GM23338 (cell line): ENCODE data around the gene GAPT. TPM values are rescaled to one million over a fixed set of nuclear protein-coding genes. Genes with fewer than 3 reads are reported as not detected.

ENCODE experiments used
- ATAC-seq: fragments of 200-7000 bp; cut with Tn5 transposase; 3 replicates; pipeline ENCODE4 v1.9.1; 2020
- DNase-seq: peaks from one replicate; pipeline ENCODE4 v3.0.0-alpha.2; 2015; ENCODE audit warnings: low spot score
- H2AFZ ChIP-seq: fragments of 200-600 bp; sonication (generic); 2 replicates; pipeline ENCODE4 v1.8.0; 2016; ENCODE audit warnings: antibody characterized with exemption, mild to moderate bottlenecking, moderate library complexity
- H3F3A ChIP-seq: fragments of 200-600 bp; sonication (generic); replicated peaks from 2 replicates; pipeline ENCODE4 v1.8.0; 2017; ENCODE audit warnings: antibody characterized with exemption, mixed run types, low read depth
- H3K27ac ChIP-seq: fragments of 200-600 bp; sonication (generic); 2 replicates; pipeline ENCODE4 v1.6.1; 2016; ENCODE audit warnings: low read depth
- H3K27me3 ChIP-seq: fragments of 200-600 bp; sonication (generic); 2 replicates; pipeline ENCODE4 v1.8.0; 2016; ENCODE audit warnings: mild to moderate bottlenecking, mixed run types, moderate library complexity; ENCODE audit not compliant: insufficient read depth
- H3K36me3 ChIP-seq: fragments of 200-600 bp; sonication (generic); 2 replicates; pipeline ENCODE4 v1.8.0; 2016; ENCODE audit warnings: mild to moderate bottlenecking; ENCODE audit not compliant: insufficient read depth
- H3K4me1 ChIP-seq: fragments of 200-600 bp; sonication (generic); 2 replicates; pipeline ENCODE4 v1.8.0; 2016; ENCODE audit warnings: mild to moderate bottlenecking, moderate library complexity; ENCODE audit not compliant: insufficient read depth
- H3K4me2 ChIP-seq: fragments of 200-600 bp; sonication (generic); 2 replicates; pipeline ENCODE4 v1.7.1; 2017; ENCODE audit warnings: mixed run types
- H3K4me3 ChIP-seq: fragments of 200-600 bp; sonication (generic); 2 replicates; pipeline ENCODE4 v1.6.1; 2016; ENCODE audit warnings: mixed run types
- H3K79me2 ChIP-seq: fragments of 200-600 bp; sonication (generic); replicated peaks from 2 replicates; pipeline ENCODE4 v1.8.0; 2017; ENCODE audit warnings: mild to moderate bottlenecking; ENCODE audit not compliant: insufficient read depth
- H3K9me2 ChIP-seq: fragments of 200-600 bp; sonication (generic); 2 replicates; pipeline ENCODE4 v1.8.0; 2017; ENCODE audit not compliant: insufficient read depth
- H4K20me1 ChIP-seq: fragments of 200-600 bp; sonication (generic); replicated peaks from 2 replicates; pipeline ENCODE4 v1.8.0; 2017; ENCODE audit warnings: mild to moderate bottlenecking; ENCODE audit not compliant: insufficient read depth
- H3K27ac Mint-ChIP-seq: 2 replicates; pipeline ENCODE4 v1.8.0; 2020; ENCODE audit warnings: inconsistent platforms, mild to moderate bottlenecking, moderate library complexity, mixed read lengths
- H3K27me3 Mint-ChIP-seq: 3 replicates; pipeline ENCODE4 v1.8.0; 2022; ENCODE audit warnings: low read depth, mild to moderate bottlenecking, moderate library complexity, mixed read lengths, inconsistent platforms; ENCODE audit not compliant: insufficient read depth, poor library complexity
- H3K36me3 Mint-ChIP-seq: 3 replicates; pipeline ENCODE4 v1.8.0; 2021; ENCODE audit warnings: low read depth, mild to moderate bottlenecking, inconsistent platforms, moderate library complexity, mixed read lengths
- H3K4me1 Mint-ChIP-seq: 3 replicates; pipeline ENCODE4 v1.8.0; 2020; ENCODE audit warnings: mild to moderate bottlenecking, inconsistent platforms, mixed read lengths
- H3K4me3 Mint-ChIP-seq: 3 replicates; pipeline ENCODE4 v1.8.0; 2021; ENCODE audit warnings: moderate library complexity, mild to moderate bottlenecking, inconsistent platforms, mixed read lengths
- H3K9me3 Mint-ChIP-seq: 3 replicates; pipeline ENCODE4 v1.8.0; 2020; ENCODE audit warnings: moderate library complexity, mild to moderate bottlenecking, inconsistent platforms, mixed read lengths
- JUNB ChIP-seq: IDR thresholded peaks from one replicate; pipeline ENCODE4 v1.6.1; 2016; ENCODE audit warnings: antibody characterized with exemption; ENCODE audit not compliant: unreplicated experiment
- NANOG ChIP-seq: IDR thresholded peaks from 2 replicates; pipeline ENCODE4 v1.6.1; 2016; ENCODE audit warnings: antibody characterized with exemption, borderline replicate concordance
- POLR2AphosphoS5 ChIP-seq: IDR thresholded peaks from 2 replicates; pipeline ENCODE4 v1.6.1; 2016; ENCODE audit warnings: antibody characterized with exemption, low read depth
- STAT1 ChIP-seq: IDR thresholded peaks from one replicate; pipeline ENCODE4 v1.6.1; 2016; ENCODE audit warnings: antibody characterized with exemption; ENCODE audit not compliant: unreplicated experiment
- ZNF114 ChIP-seq: fragments of 250-450 bp; sonication (Bioruptor Pico); IDR thresholded peaks from 2 replicates; pipeline ENCODE4 v1.5.0; 2020; ENCODE audit warnings: mild to moderate bottlenecking, moderate library complexity
- polyA plus RNA-seq: library from polyadenylated mRNA; unstranded; fragments of >200 nt; fragmentation: Nextera tagmentation; extraction: Ambion mirVana; gene quantifications from 2 replicates; pipeline ENCODE4 v1.2.1, GENCODE V29; 2016
- total RNA-seq: library from RNA; depleted of rRNA; stranded (reverse); fragments of >200 nt; shearing (Covaris generic); gene quantifications from 2 replicates; pipeline ENCODE4 v1.2.3, GENCODE V29; 2014
- TF ChIP-seq, protein P1 (sequence below), 2 experiments: fragments of 200-600 bp in 1 of 2; sonication (generic) in 1 of 2; conservative IDR thresholded peaks; 2 replicates each; pipeline versions ENCODE4 v1.5.1 to v1.6.1; 2016 to 2017; ENCODE audit warnings: antibody characterized with exemption in 2 of 2, low read depth in 2 of 2, mild to moderate bottlenecking in 2 of 2, moderate library complexity in 1 of 2
- TF ChIP-seq, protein P2 (sequence below): IDR thresholded peaks from 2 replicates; pipeline ENCODE4 v1.6.1; 2016; ENCODE audit warnings: antibody characterized with exemption

The GAPT gene
- total and polyA plus RNA-seq, 2 experiments from 2014 or later: not detected

DNA sequence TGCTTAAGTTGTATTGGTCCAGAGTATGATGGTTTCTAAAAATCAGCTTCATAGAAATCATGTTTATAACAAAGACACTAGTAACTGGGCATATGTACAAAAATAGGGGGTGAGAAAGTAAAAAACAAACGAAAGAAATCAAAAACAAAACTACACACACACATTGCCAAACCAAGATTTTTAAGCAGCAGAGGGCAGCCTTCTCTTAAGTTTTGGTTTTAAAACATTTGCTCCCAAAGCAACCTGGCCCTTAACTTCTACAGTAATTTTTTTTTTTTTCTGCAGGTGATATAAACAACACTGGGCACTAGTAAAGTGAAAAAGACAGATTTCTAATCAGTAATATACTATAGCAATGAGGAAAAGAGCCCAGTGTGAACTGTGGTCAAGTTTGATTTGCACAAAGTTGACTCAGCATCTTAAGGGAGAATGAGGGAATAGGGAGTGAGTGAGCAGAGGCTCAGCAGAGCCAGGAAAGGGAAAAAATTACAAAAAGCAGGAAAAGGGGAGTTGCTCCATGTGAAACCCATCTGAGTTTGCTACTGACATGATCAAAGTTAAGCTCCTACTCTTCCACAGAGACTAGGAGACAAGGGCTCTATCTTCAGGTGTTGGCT is 13.4 kb upstream of the GAPT start:
- Histone ChIP-seq H3K9me2 (no peaks in the 10 kb centered on the region), H3K36me3 (no peaks in the 10 kb centered on the region; the same call in 1 of the 2 replicates), H3K4me3 (no peak overlapping the region), H3K4me1 (no peaks in the 10 kb centered on the region), H3K27me3 (no peaks in the 10 kb centered on the region), H2AFZ (no peak overlapping the region), H3K4me2 (no peak overlapping the region), H3K79me2 (no peaks in the 10 kb centered on the region), H3K27ac (no peak overlapping the region), H3F3A (no peaks in the 10 kb centered on the region), H4K20me1 (no peaks in the 10 kb centered on the region)
- Mint-ChIP-seq H3K27me3 (peaks cover 3% of the 10 kb centered on the region), H3K4me1 (no peaks in the 10 kb centered on the region; the same call in 2 of the 3 replicates), H3K9me3 (peaks cover 29% of the 10 kb centered on the region), H3K4me3 (no peak overlapping the region), H3K27ac (no peak overlapping the region; the same call in 1 of the 2 replicates), H3K36me3 (peaks cover 28% of the 10 kb centered on the region)
- no peak for ATAC-seq
- DNase-seq: peak; percentile 37
- no peak for TF ChIP-seq NANOG
- TF ChIP-seq, protein P1, sequence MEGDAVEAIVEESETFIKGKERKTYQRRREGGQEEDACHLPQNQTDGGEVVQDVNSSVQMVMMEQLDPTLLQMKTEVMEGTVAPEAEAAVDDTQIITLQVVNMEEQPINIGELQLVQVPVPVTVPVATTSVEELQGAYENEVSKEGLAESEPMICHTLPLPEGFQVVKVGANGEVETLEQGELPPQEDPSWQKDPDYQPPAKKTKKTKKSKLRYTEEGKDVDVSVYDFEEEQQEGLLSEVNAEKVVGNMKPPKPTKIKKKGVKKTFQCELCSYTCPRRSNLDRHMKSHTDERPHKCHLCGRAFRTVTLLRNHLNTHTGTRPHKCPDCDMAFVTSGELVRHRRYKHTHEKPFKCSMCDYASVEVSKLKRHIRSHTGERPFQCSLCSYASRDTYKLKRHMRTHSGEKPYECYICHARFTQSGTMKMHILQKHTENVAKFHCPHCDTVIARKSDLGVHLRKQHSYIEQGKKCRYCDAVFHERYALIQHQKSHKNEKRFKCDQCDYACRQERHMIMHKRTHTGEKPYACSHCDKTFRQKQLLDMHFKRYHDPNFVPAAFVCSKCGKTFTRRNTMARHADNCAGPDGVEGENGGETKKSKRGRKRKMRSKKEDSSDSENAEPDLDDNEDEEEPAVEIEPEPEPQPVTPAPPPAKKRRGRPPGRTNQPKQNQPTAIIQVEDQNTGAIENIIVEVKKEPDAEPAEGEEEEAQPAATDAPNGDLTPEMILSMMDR (conservative IDR thresholded peaks at IDR 0.05; ENCODE audit: low read depth in 2 of 2): peak; percentile 51 to 61

DNA sequence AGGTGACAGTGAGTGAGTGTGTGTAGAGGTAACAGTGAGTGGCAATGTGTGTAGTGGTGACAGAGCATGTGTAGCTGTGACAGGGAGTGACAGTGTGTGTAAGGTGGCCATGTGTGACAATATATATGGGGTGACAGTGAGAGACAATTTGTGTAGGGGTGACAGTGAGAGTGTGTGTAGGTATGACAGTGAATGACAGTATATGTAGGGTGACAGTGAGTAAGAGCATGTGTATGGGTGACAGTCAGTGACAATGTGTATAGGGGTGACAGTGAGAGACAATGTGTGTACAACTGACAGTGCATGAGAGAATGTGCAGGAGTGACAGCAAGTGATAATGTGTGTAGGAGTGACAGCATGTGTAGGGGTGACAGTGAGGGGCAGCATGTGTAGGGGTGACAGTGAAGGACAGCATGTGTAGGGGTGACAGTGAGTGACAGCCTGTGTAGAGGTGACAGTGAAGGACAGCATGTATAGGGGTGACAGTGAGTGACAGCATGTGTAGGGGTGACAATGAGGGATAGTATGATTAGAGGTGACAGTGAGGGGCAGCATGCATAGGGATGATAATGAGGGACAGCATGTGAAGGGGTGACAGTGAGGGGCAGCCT is 10.1 kb upstream of the GAPT start:
- Histone ChIP-seq H3K4me3 (no peak overlapping the region), H3K27ac (no peak overlapping the region), H2AFZ (no peak overlapping the region), H3F3A (no peaks in the 10 kb centered on the region), H3K9me2 (no peaks in the 10 kb centered on the region), H3K4me1 (no peaks in the 10 kb centered on the region), H3K36me3 (no peaks in the 10 kb centered on the region), H4K20me1 (no peaks in the 10 kb centered on the region), H3K4me2 (no peak overlapping the region), H3K27me3 (no peaks in the 10 kb centered on the region), H3K79me2 (no peaks in the 10 kb centered on the region)
- ATAC-seq (no peak), DNase-seq (no peak)
- Mint-ChIP-seq H3K4me3 (no peak overlapping the region), H3K36me3 (peaks cover 2% of the 10 kb centered on the region; the same call in 2 of the 3 replicates), H3K4me1 (no peaks in the 10 kb centered on the region; the same call in 2 of the 3 replicates), H3K9me3 (peaks cover 3% of the 10 kb centered on the region; the same call in 2 of the 3 replicates), H3K27me3 (peaks cover 3% of the 10 kb centered on the region), H3K27ac (no peak overlapping the region)
- TF ChIP-seq POLR2AphosphoS5 (no peak), ZNF114 (CRISPR knock-in tag) (no peak), STAT1 (no peak), JUNB (no peak)
- TF ChIP-seq, protein P2, sequence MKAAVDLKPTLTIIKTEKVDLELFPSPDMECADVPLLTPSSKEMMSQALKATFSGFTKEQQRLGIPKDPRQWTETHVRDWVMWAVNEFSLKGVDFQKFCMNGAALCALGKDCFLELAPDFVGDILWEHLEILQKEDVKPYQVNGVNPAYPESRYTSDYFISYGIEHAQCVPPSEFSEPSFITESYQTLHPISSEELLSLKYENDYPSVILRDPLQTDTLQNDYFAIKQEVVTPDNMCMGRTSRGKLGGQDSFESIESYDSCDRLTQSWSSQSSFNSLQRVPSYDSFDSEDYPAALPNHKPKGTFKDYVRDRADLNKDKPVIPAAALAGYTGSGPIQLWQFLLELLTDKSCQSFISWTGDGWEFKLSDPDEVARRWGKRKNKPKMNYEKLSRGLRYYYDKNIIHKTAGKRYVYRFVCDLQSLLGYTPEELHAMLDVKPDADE: no peak
